Skeletal muscle satellite cell (primary cell): Measurements from ENCODE around the gene MFSD6.

Experiments used
- H3K27me3 ChIP-seq: 2 replicates; pipeline ENCODE4 v1.7.0; 2013; ENCODE audit warnings: low read length; ENCODE audit not compliant: control insufficient read depth, insufficient read depth
- H3K36me3 ChIP-seq: 2 replicates; pipeline ENCODE4 v1.7.0; 2013; ENCODE audit warnings: mild to moderate bottlenecking, control low read depth, low read length; ENCODE audit not compliant: insufficient read depth
- H3K4me1 ChIP-seq: 2 replicates; pipeline ENCODE4 v1.7.0; 2013; ENCODE audit warnings: low read length; ENCODE audit not compliant: control insufficient read depth, insufficient read depth
- H3K4me2 ChIP-seq: 2 replicates; pipeline ENCODE4 v1.7.0; 2013; ENCODE audit warnings: mild to moderate bottlenecking, low read length
- H3K4me3 ChIP-seq: 2 replicates; pipeline ENCODE4 v1.7.0; 2013; ENCODE audit warnings: low read length
- H3K9ac ChIP-seq: 2 replicates; pipeline ENCODE4 v1.7.0; 2013; ENCODE audit warnings: mild to moderate bottlenecking, low read depth, low read length, moderate library complexity
- H3K9me3 ChIP-seq: replicated peaks from 2 replicates; pipeline ENCODE4 v1.7.0; 2013; ENCODE audit warnings: mild to moderate bottlenecking, control low read depth, low read length

The MFSD6 gene

GRCh38 chr2:190406805-190407204, 1.4 kb upstream of the MFSD6 start:
- Histone ChIP-seq H3K4me2 (no peak overlapping the region), H3K36me3 (no peaks in the 10 kb centered on the region), H3K9ac (no peak overlapping the region), H3K4me1 (peaks cover 8% of the 10 kb centered on the region), H3K4me3 (no peak overlapping the region), H3K27me3 (peaks cover 13% of the 10 kb centered on the region), H3K9me3 (no peaks in the 10 kb centered on the region)

- peaks cover 13% of the 10 kb centered on the region for H3K27me3 ChIP-seq
- H3K4me3 ChIP-seq, result no peak overlapping the region
- H3K9ac ChIP-seq, result no peak overlapping the region
- peak overlapping the region; percentile 93 for H3K4me2 ChIP-seq
- H3K9me3 ChIP-seq, result no peaks in the 10 kb centered on the region
- peaks cover 8% of the 10 kb centered on the region for H3K4me1 ChIP-seq
- no peaks in the 10 kb centered on the region for H3K36me3 ChIP-seq
Measured at GRCh38 chr2:190407246-190407661, 901 bp upstream of the MFSD6 start.

DNA sequence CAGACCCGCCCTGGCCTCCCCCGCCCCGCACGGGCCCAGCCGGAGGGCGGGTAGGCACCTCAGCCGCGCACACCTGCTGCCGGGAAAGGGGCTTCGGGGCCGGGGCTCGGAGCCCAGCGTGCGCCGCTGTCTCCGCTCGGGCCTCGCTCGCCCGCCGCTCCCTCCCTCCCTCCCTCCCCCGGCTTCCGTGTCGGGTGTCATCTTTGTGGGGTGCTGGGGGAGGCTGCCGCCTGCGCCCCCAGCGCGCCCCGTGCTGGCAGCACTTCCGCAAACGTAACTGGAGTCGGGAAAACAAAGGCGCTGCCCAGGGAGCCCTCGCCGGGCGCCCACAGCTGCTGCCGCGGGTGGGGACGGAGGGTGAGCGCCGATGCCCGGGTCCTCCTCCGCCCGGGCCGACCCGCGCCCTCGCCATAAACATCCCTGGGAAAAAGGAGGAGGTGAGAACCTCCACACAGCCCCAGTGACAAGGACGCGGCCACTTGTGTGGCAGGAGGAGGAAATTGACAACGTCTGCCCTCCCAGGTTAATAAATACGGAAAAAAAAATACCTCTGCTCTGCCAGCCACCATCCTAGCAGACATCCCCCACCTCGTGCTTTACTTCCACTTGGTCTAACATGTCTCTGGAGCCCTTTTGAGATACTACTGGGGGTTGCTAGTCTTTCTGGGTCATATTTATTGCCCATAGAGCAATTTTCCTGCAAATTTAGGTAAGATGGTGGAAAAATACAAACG, 550 bp downstream of the MFSD6 start:
- no peaks in the 10 kb centered on the region for H3K36me3 ChIP-seq
- H3K27me3 ChIP-seq, result peaks cover 13% of the 10 kb centered on the region
- peak overlapping the region; percentile 74 for H3K9ac ChIP-seq
- peak overlapping the region; percentile 93 for H3K4me2 ChIP-seq
- H3K4me1 ChIP-seq, result peaks cover 8% of the 10 kb centered on the region
- no peaks in the 10 kb centered on the region for H3K9me3 ChIP-seq
- H3K4me3 ChIP-seq, result peak overlapping the region; percentile 76

DNA sequence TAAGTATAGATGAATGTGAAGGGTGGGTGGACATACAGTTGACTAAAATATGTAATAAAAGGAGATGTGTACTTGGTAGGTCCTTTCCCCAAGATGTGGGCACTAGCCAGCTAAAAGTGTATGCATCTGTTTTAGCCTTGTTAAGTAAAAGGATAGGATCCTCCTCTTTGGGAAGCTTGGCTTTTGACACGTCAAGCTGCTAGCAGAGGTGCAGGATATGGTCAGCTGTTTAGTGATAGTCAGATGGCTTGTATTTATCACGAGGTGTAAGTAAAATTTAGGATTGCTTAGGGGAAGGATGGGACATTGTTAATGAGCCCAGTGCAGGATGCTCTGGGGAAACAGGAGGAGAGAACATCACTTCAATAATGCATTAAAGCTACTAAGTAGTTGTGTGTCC, 1.5 kb downstream of the MFSD6 start:
- H3K9ac ChIP-seq, result no peak overlapping the region
- H3K27me3 ChIP-seq, result peaks cover 6% of the 10 kb centered on the region
- no peaks in the 10 kb centered on the region for H3K36me3 ChIP-seq
- no peak overlapping the region for H3K4me2 ChIP-seq
- H3K4me3 ChIP-seq, result no peak overlapping the region
- H3K9me3 ChIP-seq, result no peaks in the 10 kb centered on the region
- peaks cover 8% of the 10 kb centered on the region for H3K4me1 ChIP-seq

DNA sequence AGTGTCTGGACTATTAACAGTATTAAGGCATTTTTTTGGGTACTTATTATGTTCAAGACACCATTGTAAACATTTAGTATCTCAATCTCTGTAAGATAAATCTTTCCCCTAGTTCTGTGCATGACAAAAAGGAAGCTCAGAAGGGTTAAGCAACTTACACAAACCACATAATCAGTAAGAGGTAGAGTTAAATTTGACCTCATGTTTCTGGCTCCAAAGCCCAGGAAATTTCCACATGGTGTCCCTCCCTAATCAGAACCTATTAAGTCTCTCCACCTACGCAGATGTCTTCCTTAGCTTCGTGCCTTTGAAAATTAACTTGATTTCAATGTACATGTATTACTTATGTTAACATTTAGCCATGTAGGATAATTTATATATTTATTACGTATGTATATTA, 2.0 kb downstream of the MFSD6 start:
- Histone ChIP-seq H3K36me3 (no peaks in the 10 kb centered on the region), H3K4me2 (no peak overlapping the region), H3K4me1 (peaks cover 8% of the 10 kb centered on the region), H3K4me3 (no peak overlapping the region), H3K9ac (no peak overlapping the region), H3K27me3 (peaks cover 4% of the 10 kb centered on the region), H3K9me3 (no peaks in the 10 kb centered on the region)

GRCh38 chr2:190412966-190413365, 4.8 kb downstream of the MFSD6 start:
- no peak overlapping the region for H3K4me2 ChIP-seq
- no peak overlapping the region for H3K9ac ChIP-seq
- no peaks in the 10 kb centered on the region for H3K9me3 ChIP-seq
- no peaks in the 10 kb centered on the region for H3K4me1 ChIP-seq
- H3K4me3 ChIP-seq, result no peak overlapping the region
- no peaks in the 10 kb centered on the region for H3K36me3 ChIP-seq
- peaks cover 4% of the 10 kb centered on the region for H3K27me3 ChIP-seq

- H3K4me1 ChIP-seq, result no peaks in the 10 kb centered on the region
- no peak overlapping the region for H3K4me3 ChIP-seq
- H3K36me3 ChIP-seq, result no peaks in the 10 kb centered on the region
- no peak overlapping the region for H3K9ac ChIP-seq
- peaks cover 4% of the 10 kb centered on the region for H3K27me3 ChIP-seq
- no peak overlapping the region for H3K4me2 ChIP-seq
- no peaks in the 10 kb centered on the region for H3K9me3 ChIP-seq
Measured at GRCh38 chr2:190413421-190413820, 5.3 kb downstream of the MFSD6 start.

DNA sequence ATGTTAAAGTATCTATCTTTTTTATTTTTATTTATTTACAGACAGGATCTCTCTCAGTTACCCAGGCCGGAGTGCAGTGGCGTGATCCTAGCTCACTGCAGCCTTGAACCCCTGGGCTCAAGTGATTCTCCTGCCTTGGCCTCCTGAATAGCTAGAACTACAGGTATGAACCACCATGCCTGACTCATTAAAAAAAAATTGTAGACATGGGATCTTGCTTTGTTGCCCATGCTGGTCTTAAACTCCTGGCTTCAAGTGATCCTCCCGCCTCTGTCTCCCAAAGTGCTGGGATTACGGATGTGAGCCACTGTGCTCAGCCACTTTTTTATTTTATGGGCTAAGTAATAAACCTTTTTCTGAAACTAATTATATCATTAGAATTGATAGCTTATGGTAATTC, 7.1 kb downstream of the MFSD6 start:
- Histone ChIP-seq H3K4me3 (no peak overlapping the region), H3K9me3 (no peaks in the 10 kb centered on the region), H3K36me3 (no peaks in the 10 kb centered on the region), H3K9ac (no peak overlapping the region), H3K4me2 (no peak overlapping the region), H3K4me1 (no peaks in the 10 kb centered on the region), H3K27me3 (no peaks in the 10 kb centered on the region)

GRCh38 chr2:190415794-190416775, 7.9 kb downstream of the MFSD6 start:
- no peak overlapping the region for H3K9ac ChIP-seq
- H3K9me3 ChIP-seq, result no peaks in the 10 kb centered on the region
- H3K4me1 ChIP-seq, result no peaks in the 10 kb centered on the region
- H3K4me2 ChIP-seq, result no peak overlapping the region
- no peak overlapping the region for H3K4me3 ChIP-seq
- H3K36me3 ChIP-seq, result no peaks in the 10 kb centered on the region
- no peaks in the 10 kb centered on the region for H3K27me3 ChIP-seq

DNA sequence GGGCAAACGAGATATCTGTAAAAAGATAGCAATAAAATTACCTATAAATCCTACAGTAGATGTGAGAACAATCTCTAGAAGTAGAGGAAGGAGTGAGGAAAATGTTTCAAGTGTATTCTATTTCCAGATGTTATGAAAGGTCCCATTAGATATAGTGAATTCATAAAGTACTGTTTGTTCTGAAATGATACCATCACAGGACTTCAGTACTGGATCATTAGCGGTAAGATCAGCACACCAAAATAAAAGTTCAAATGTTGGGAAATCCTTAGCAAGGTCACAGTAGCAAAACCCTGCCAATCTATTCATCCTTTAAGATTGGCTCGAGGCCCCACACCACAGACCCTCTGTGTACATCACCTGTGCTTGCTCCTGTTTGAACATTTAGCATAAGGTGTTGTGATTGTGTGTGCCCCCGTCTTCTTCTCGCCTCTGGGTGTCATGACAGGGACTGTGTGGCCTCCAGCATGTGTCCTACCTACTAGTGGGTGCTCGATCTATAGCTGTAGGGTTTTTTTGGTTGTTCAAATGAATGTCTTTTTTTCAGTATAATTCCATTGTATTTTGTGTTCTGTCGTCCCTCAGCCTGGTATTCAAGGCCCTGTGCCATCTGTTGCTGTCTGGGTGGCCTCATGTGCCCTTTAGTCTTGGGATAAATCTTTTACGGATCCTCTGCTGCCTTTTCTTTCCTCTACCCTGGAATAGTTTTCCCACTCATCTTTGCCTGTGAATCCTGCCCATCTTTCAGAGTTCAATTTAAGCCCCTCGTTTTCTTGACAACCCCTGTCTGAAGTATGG, 9.1 kb downstream of the MFSD6 start:
- Histone ChIP-seq H3K9me3 (no peaks in the 10 kb centered on the region), H3K4me3 (no peak overlapping the region), H3K9ac (no peak overlapping the region), H3K36me3 (no peaks in the 10 kb centered on the region), H3K4me1 (no peaks in the 10 kb centered on the region), H3K4me2 (no peak overlapping the region), H3K27me3 (no peaks in the 10 kb centered on the region)

GRCh38 chr2:190418727-190419126, 10.6 kb downstream of the MFSD6 start:
- Histone ChIP-seq H3K27me3 (no peaks in the 10 kb centered on the region), H3K4me3 (no peak overlapping the region), H3K4me2 (no peak overlapping the region), H3K36me3 (no peaks in the 10 kb centered on the region), H3K9ac (no peak overlapping the region), H3K9me3 (no peaks in the 10 kb centered on the region), H3K4me1 (no peaks in the 10 kb centered on the region)
